ENCODE data around the gene CDT1. TPM values are rescaled to one million over a fixed set of nuclear protein-coding genes. Genes with fewer than 3 reads are reported as not detected.
A peak's percentile ranks its signal among the peaks of the same experiment; 100 is the strongest.

Gene CDT1
- total RNA-seq, 1 experiment from 2014 or later = 43.0 TPM

- Histone ChIP-seq H4K20me1 (ENCODE audit: low read length) (no peaks in the 10 kb centered on the region), H3K9ac (ENCODE audit: low read length) (no peak overlapping the region), H3K27ac (ENCODE audit: low read length) (no peak overlapping the region), H3F3A (ENCODE audit: low read length, unreplicated experiment) (no peaks in the 10 kb centered on the region), H3K79me2 (ENCODE audit: low read length) (no peaks in the 10 kb centered on the region), H3K36me3 (ENCODE audit: low read depth, low read length) (no peaks in the 10 kb centered on the region), H3K4me3 (ENCODE audit: low read length) (no peak overlapping the region), H2AFZ (ENCODE audit: low read length) (no peak overlapping the region), H3K4me1 (ENCODE audit: insufficient read depth, low read length) (no peaks in the 10 kb centered on the region), H3K27me3 (ENCODE audit: low read length) (no peaks in the 10 kb centered on the region), H3K9me2 (replicated peaks; ENCODE audit: low read length) (no peaks in the 10 kb centered on the region), H3K4me2 (ENCODE audit: low read length) (no peak overlapping the region), H3K9me3 (ENCODE audit: low read length) (no peaks in the 10 kb centered on the region)
- intact Hi-C loops (cut with micrococcal nuclease) = loop anchor here (10.0 kb wide), 1 partner anchor 348 kb away; no protein-coding TSS in a partner anchor
- DNase-seq = no peak
- ATAC-seq = no peak
- BruUV-seq (replicated peaks) = no TSS peak
- no peak for TF ChIP-seq EZH2 (IDR thresholded peaks at IDR 0.05; ENCODE audit: low read length, unreplicated experiment)
- no peak for TF ChIP-seq CTCF (conservative IDR thresholded peaks at IDR 0.05; ENCODE audit: low read depth, low read length)
- TF ChIP-seq EZH2phosphoT487 (IDR thresholded peaks at IDR 0.05; ENCODE audit: borderline replicate concordance, low read length) = no peak
- POLR2A ChIA-PET (ENCODE audit: unreplicated experiment) = no interaction called here
- CTCF ChIA-PET = no interaction called here
These were observed 13.3 kb downstream of the CDT1 start for GRCh38 chr16:88816736-88817535.

DNA sequence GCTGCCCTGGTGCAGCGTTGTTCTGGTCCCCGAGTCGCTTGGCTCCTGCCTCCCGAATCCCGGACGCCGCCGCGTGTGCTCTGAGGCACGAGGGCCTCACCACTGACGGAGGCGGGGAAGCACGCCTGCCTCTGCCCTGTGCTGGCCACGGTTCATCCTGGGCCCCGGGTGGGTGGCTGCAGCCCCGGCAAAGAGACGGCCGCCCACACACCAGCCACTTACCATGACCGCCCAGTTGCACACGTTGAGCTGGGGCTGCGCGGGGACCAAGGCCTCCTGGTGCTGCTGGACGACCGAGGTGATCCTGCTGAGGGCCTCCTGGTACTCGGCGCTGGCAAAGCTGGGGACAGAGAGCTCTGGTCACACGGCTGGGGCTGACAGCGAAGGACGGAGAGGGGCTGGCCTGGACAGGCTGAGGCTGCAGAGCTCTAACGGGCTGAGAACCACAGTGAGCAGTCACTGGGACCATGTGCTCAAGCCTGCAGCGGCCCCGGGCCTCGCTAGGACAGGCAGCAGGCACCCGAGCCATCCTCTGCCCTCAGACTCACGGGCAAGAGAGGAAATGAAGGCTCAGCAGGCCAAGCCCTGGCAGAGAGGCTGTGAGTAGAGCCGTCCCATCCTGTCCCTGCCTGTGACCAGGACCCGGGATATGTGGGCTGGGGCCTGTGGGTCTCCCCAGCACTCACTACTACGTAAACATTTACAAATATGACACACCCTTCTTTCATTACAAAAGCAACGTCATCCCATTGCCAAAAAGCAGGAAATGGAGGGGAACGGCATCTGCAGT lies 14.4 kb downstream of the CDT1 start:
- Histone ChIP-seq H3K9me2 (replicated peaks; ENCODE audit: low read length) (no peaks in the 10 kb centered on the region), H3K27me3 (ENCODE audit: low read length) (no peaks in the 10 kb centered on the region), H3K4me1 (ENCODE audit: insufficient read depth, low read length) (no peaks in the 10 kb centered on the region), H3K9me3 (ENCODE audit: low read length) (no peaks in the 10 kb centered on the region), H4K20me1 (ENCODE audit: low read length) (no peaks in the 10 kb centered on the region), H3K79me2 (ENCODE audit: low read length) (no peaks in the 10 kb centered on the region), H2AFZ (ENCODE audit: low read length) (no peak overlapping the region), H3K9ac (ENCODE audit: low read length) (no peak overlapping the region), H3K4me3 (ENCODE audit: low read length) (no peak overlapping the region), H3K27ac (ENCODE audit: low read length) (no peak overlapping the region), H3K4me2 (ENCODE audit: low read length) (no peak overlapping the region), H3K36me3 (ENCODE audit: low read depth, low read length) (no peaks in the 10 kb centered on the region), H3F3A (ENCODE audit: low read length, unreplicated experiment) (no peaks in the 10 kb centered on the region)
- ChIA-PET POLR2A (ENCODE audit: unreplicated experiment) (interaction anchor here (0.6 kb wide), 1 partner anchor 347 kb away, joined by 3 read pairs; no protein-coding TSS in a partner anchor), CTCF (no interaction called here)
- no peak for TF ChIP-seq EZH2phosphoT487 (IDR thresholded peaks at IDR 0.05; ENCODE audit: borderline replicate concordance, low read length)
- no peak for TF ChIP-seq CTCF (conservative IDR thresholded peaks at IDR 0.05; ENCODE audit: low read depth, low read length)
- TF ChIP-seq EZH2 (IDR thresholded peaks at IDR 0.05; ENCODE audit: low read length, unreplicated experiment) = no peak
- intact Hi-C loops (cut with micrococcal nuclease) = loop anchor here (10.0 kb wide), 1 partner anchor 347 kb away; no protein-coding TSS in a partner anchor
- ATAC-seq (peak; percentile 11), DNase-seq (no peak)
- no TSS peak for BruUV-seq (replicated peaks)

Measured in PC-3 (cell line).